DND-41 (cell line): ENCODE results near the gene KRT24.

Experiments
- ATAC-seq: fragments of 200-7000 bp; cut with Tn5 transposase; 3 replicates; pipeline ENCODE4 v1.9.1; 2021; ENCODE audit warnings: low read depth; ENCODE audit not compliant: insufficient read depth
- DNase-seq: peaks from one replicate; pipeline ENCODE4 v3.0.0-alpha.2; 2020
- H2AFZ ChIP-seq: 2 replicates; pipeline ENCODE4 v1.6.0; 2012; ENCODE audit warnings: low read depth, low read length
- H3K27ac ChIP-seq: 2 replicates; pipeline ENCODE4 v1.5.1; 2012; ENCODE audit warnings: low read length, inconsistent platforms
- H3K27me3 ChIP-seq: fragments of 200-600 bp; sonication (generic); 2 replicates; pipeline ENCODE4 v1.6.0; 2012; ENCODE audit warnings: low read length, mild to moderate bottlenecking, inconsistent platforms; ENCODE audit not compliant: insufficient read depth, poor library complexity
- H3K36me3 ChIP-seq: 2 replicates; pipeline ENCODE4 v1.5.1; 2012; ENCODE audit warnings: low read length, inconsistent platforms; ENCODE audit not compliant: insufficient read depth
- H3K4me1 ChIP-seq: 2 replicates; pipeline ENCODE4 v1.5.1; 2012; ENCODE audit warnings: mild to moderate bottlenecking, low read length; ENCODE audit not compliant: insufficient read depth
- H3K4me2 ChIP-seq: 2 replicates; pipeline ENCODE4 v1.6.0; 2012; ENCODE audit warnings: mild to moderate bottlenecking, moderate library complexity, low read length, inconsistent platforms; ENCODE audit not compliant: insufficient read depth
- H3K4me3 ChIP-seq, 2 experiments: fragments of 200-600 bp in 1 of 2; shearing (Covaris generic) in 1 of 2; 2 replicates each; pipeline ENCODE4 v1.5.1; 2012 to 2016; ENCODE audit warnings: inconsistent platforms in 2 of 2, low read length in 2 of 2, mild to moderate bottlenecking in 2 of 2, low read depth in 1 of 2, moderate library complexity in 1 of 2
- H3K79me2 ChIP-seq: 2 replicates; pipeline ENCODE4 v1.6.0; 2012; ENCODE audit warnings: low read length, inconsistent platforms; ENCODE audit not compliant: insufficient read depth
- H3K9ac ChIP-seq: 2 replicates; pipeline ENCODE4 v1.6.0; 2012; ENCODE audit warnings: low read depth, mild to moderate bottlenecking, inconsistent platforms, low read length, moderate library complexity
- H3K9me3 ChIP-seq: 2 replicates; pipeline ENCODE4 v1.5.1; 2012; ENCODE audit warnings: low read length, moderate library complexity, mild to moderate bottlenecking, inconsistent platforms; ENCODE audit not compliant: insufficient read depth, severe bottlenecking
- H4K20me1 ChIP-seq: 2 replicates; pipeline ENCODE4 v1.6.0; 2012; ENCODE audit warnings: low read length; ENCODE audit not compliant: insufficient read depth
- EZH2 ChIP-seq: IDR thresholded peaks from 3 replicates; pipeline ENCODE4 v1.6.1; 2012; ENCODE audit warnings: borderline replicate concordance, low read depth, mild to moderate bottlenecking, moderate library complexity, low read length, inconsistent platforms; ENCODE audit not compliant: severe bottlenecking
- TF ChIP-seq, protein P1 (sequence below): IDR thresholded peaks from 2 replicates; pipeline ENCODE4 v1.5.1; 2012; ENCODE audit warnings: borderline replicate concordance, low read length, moderate library complexity, mild to moderate bottlenecking; ENCODE audit not compliant: poor library complexity, severe bottlenecking; ENCODE audit errors: extremely low read depth

The KRT24 gene

DNA sequence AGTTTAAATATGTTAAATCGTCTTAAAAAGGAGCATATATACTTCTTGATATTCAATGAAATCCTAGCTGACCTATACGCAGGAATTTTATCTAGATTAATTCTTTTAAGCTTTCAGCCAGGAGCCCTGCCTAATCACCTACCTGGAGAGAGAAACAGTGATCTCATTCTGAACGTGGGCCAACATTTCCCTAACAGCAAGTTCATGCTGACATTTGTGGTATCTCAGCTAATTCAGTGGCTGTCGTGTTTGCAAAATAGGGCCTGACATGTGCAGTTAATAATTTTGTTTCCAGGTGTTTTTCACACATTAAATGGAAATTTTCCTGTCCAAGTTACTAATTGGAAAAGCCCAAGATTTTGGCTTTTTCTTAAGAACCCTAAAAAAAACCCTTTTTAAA lies 17.4 kb downstream of the KRT24 start:
- no peaks in the 10 kb centered on the region for H3K9me3 ChIP-seq
- H3K4me1 ChIP-seq: no peaks in the 10 kb centered on the region
- H2AFZ ChIP-seq: no peak overlapping the region
- H3K9ac ChIP-seq: no peak overlapping the region
- ATAC-seq (no peak), DNase-seq (no peak)
- peaks cover 20% of the 10 kb centered on the region for H3K27me3 ChIP-seq
- no peak overlapping the region for H3K4me3 ChIP-seq
- H4K20me1 ChIP-seq: no peaks in the 10 kb centered on the region
- no peak for TF ChIP-seq EZH2
- TF ChIP-seq, protein P1, sequence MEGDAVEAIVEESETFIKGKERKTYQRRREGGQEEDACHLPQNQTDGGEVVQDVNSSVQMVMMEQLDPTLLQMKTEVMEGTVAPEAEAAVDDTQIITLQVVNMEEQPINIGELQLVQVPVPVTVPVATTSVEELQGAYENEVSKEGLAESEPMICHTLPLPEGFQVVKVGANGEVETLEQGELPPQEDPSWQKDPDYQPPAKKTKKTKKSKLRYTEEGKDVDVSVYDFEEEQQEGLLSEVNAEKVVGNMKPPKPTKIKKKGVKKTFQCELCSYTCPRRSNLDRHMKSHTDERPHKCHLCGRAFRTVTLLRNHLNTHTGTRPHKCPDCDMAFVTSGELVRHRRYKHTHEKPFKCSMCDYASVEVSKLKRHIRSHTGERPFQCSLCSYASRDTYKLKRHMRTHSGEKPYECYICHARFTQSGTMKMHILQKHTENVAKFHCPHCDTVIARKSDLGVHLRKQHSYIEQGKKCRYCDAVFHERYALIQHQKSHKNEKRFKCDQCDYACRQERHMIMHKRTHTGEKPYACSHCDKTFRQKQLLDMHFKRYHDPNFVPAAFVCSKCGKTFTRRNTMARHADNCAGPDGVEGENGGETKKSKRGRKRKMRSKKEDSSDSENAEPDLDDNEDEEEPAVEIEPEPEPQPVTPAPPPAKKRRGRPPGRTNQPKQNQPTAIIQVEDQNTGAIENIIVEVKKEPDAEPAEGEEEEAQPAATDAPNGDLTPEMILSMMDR: no peak
- H3K27ac ChIP-seq: no peak overlapping the region
- no peaks in the 10 kb centered on the region for H3K79me2 ChIP-seq
- H3K36me3 ChIP-seq: no peaks in the 10 kb centered on the region
- no peak overlapping the region for H3K4me2 ChIP-seq

DNA sequence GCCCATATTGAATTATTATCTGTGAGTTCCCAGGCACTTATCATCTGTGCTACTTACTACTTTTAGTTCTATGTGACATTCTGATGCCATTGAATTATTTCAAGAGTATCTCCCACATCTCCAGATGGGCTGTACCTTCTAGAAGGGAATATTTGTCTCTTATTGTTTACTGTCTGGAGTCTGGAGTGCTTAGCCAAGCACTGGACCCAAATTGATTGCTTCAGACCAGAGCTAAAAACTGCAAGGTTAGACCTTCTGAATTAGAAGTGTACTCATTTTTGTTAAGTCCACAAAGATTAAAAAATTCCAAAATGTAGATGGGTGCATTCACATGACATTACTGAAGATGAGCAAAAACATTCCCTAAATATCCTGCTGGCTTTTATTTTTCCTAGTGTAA lies 22.6 kb downstream of the KRT24 start:
- H3K27ac ChIP-seq: no peak overlapping the region
- H3K27me3 ChIP-seq: peaks cover 36% of the 10 kb centered on the region
- H3K4me3 ChIP-seq: no peak overlapping the region
- no peaks in the 10 kb centered on the region for H3K9me3 ChIP-seq
- no peak for DNase-seq
- no peak for ATAC-seq
- H3K4me1 ChIP-seq: no peaks in the 10 kb centered on the region
- H2AFZ ChIP-seq: no peak overlapping the region
- no peaks in the 10 kb centered on the region for H3K79me2 ChIP-seq
- TF ChIP-seq EZH2: no peak
- TF ChIP-seq, protein P1: no peak
- H3K9ac ChIP-seq: no peak overlapping the region
- H3K4me2 ChIP-seq: no peak overlapping the region
- H3K36me3 ChIP-seq: no peaks in the 10 kb centered on the region
- no peaks in the 10 kb centered on the region for H4K20me1 ChIP-seq

DNA sequence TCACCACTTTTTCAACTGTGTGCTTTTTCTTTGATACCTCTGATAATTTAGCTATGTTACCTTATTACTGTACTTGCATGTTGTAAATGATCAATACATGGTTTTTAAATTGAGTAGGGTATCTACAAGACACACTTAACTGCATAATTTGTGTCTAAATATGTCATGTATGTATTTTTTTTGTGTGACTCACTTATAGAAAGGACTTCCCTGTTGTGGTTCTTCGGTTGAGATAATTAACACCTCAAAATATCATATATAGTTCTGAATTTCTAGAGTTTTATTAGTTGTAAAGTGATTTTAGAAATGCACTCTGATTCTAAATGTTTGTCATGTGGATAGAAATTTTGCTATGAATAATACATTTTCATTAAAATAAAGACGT lies 24.0 kb downstream of the KRT24 start:
- TF ChIP-seq, protein P1: no peak
- no peak for TF ChIP-seq EZH2
- no peak for ATAC-seq
- Histone ChIP-seq H3K36me3 (no peaks in the 10 kb centered on the region), H3K4me3 (no peak overlapping the region), H3K27me3 (peaks cover 30% of the 10 kb centered on the region), H3K9ac (no peak overlapping the region), H3K79me2 (no peaks in the 10 kb centered on the region), H2AFZ (no peak overlapping the region), H3K4me2 (no peak overlapping the region), H4K20me1 (no peaks in the 10 kb centered on the region), H3K27ac (no peak overlapping the region), H3K9me3 (no peaks in the 10 kb centered on the region), H3K4me1 (no peaks in the 10 kb centered on the region)
- no peak for DNase-seq
